ENCODE data around the gene RAD9B. TPM values are rescaled to one million over a fixed set of nuclear protein-coding genes. Genes with fewer than 3 reads are reported as not detected.

Gene RAD9B
- total and polyA plus RNA-seq, 9 of the 15 experiments (the other 6 are each of a cell fraction or from before 2014, with no cell fraction given), result 0.05 to 0.83 (median 0.32) TPM

- no TSS peak for BruUV-seq (replicated peaks)
Measured at GRCh38 chr12:110531741-110532333, 29.7 kb downstream of the RAD9B start.

GRCh38 chr12:110532644-110533043 is 30.5 kb downstream of the RAD9B start:
- no peaks in the 10 kb centered on the region for H3K27me3 ChIP-seq (ENCODE audit: control insufficient read depth in 2 of 2, insufficient read depth in 2 of 2, low read length in 2 of 2)
- 88% methylated on average over 3 of the region's 3 CpGs for WGBS (ENCODE audit: insufficient coverage, low coverage, missing lambda C conversion rate)
- no peak for TF ChIP-seq RAD21 (CRISPR knock-in tag; conservative IDR thresholded peaks at IDR 0.05 in 1 of 2, IDR thresholded peaks at IDR 0.05 in 1 of 2)
- TF ChIP-seq TRIM24 (IDR thresholded peaks at IDR 0.05), result no peak
- TF ChIP-seq VEZF1 (CRISPR knock-in tag; IDR thresholded peaks at IDR 0.05), result no peak
- TF ChIP-seq ZFP36 (IDR thresholded peaks at IDR 0.05; ENCODE audit: low read depth, low read length, partially characterized antibody), result no peak
- no peak for TF ChIP-seq USF2 (CRISPR knock-in tag; IDR thresholded peaks at IDR 0.05)
- no peak for TF ChIP-seq NELFE (IDR thresholded peaks at IDR 0.05; ENCODE audit: insufficient read depth, insufficient read length)
- no peak for TF ChIP-seq HEY1 (CRISPR knock-in tag; IDR thresholded peaks at IDR 0.05; ENCODE audit: borderline replicate concordance)
- no peak for TF ChIP-seq ZNF354B (CRISPR knock-in tag; IDR thresholded peaks at IDR 0.05)
- TF ChIP-seq ELF2 (CRISPR knock-in tag; IDR thresholded peaks at IDR 0.05), result no peak
- TF ChIP-seq GABPB2 (CRISPR knock-in tag; conservative IDR thresholded peaks at IDR 0.05), result no peak
- TF ChIP-seq YBX1 (IDR thresholded peaks at IDR 0.05), result no peak

More at GRCh38 chr12:110531741-110532333, 29.7 kb downstream of the RAD9B start:
- no peak for FAIRE-seq
- 67% methylated on average over 2 of the region's 2 CpGs for WGBS (ENCODE audit: insufficient coverage, low coverage, missing lambda C conversion rate)
- no peak overlapping the region for H3K27ac ChIP-seq (ENCODE audit: extremely low read depth, low read depth, low read length)
- no peak for DNase-seq (ENCODE audit: extremely low read depth in 1 of 4, low spot score in 3 of 4)
- no peak overlapping the region for H3K4me3 ChIP-seq
- ChIA-PET CTCF (ENCODE audit: low intra/inter-chr PET ratio) (no interaction called here), POLR2A (interaction anchor here (0.6 to 1.5 kb wide), 2 partner anchors 12 to 75 kb away, joined by 3 to 4 read pairs; no protein-coding TSS in a partner anchor)
- no peaks in the 10 kb centered on the region for H3K9me1 ChIP-seq (ENCODE audit: control insufficient read depth, insufficient read depth, low read length)
- H3K27me3 ChIP-seq (ENCODE audit: control insufficient read depth in 2 of 2, insufficient read depth in 2 of 2, low read length in 2 of 2), result no peaks in the 10 kb centered on the region
- intact Hi-C loops (cut with micrococcal nuclease), result no loop called here
- H3K4me2 ChIP-seq (ENCODE audit: insufficient read depth, low read length), result no peak overlapping the region
- H4K20me1 ChIP-seq (replicated peaks; ENCODE audit: control insufficient read depth, insufficient read depth, low read length), result no peaks in the 10 kb centered on the region
- no peak overlapping the region for H2AFZ ChIP-seq (ENCODE audit: low read depth, low read length)
- H3K79me2 ChIP-seq (ENCODE audit: control insufficient read depth, insufficient read depth, low read length), result no peaks in the 10 kb centered on the region; the same call in 2 of the 3 replicates
- no peak overlapping the region for H3K9ac ChIP-seq (ENCODE audit: insufficient read depth in 1 of 2, low read depth in 2 of 2, low read length in 2 of 2)
- TF ChIP-seq POLR2A (conservative IDR thresholded peaks at IDR 0.05) (0 out of 2 replicates have a peak, but pooled peaks have one; percentile 29), KLF10 (CRISPR knock-in tag; IDR thresholded peaks at IDR 0.05) (no peak)
- ATAC-seq, result no peak
- H3K36me3 ChIP-seq (ENCODE audit: control insufficient read depth, insufficient read depth, low read length), result peaks cover 44% of the 10 kb centered on the region
- no peaks in the 10 kb centered on the region for H3K4me1 ChIP-seq (replicated peaks in 1 of 2; ENCODE audit: control insufficient read depth in 2 of 2, insufficient read depth in 2 of 2, low read length in 2 of 2)
- no peaks in the 10 kb centered on the region for H3K9me3 ChIP-seq (replicated peaks; ENCODE audit: control insufficient read depth, insufficient read depth, low read depth, low read length)
- in situ Hi-C loops (cut with MboI), result no loop called here

More at GRCh38 chr12:110532644-110533043, 30.5 kb downstream of the RAD9B start:
- Histone ChIP-seq H3K4me1 (replicated peaks in 1 of 2; ENCODE audit: control insufficient read depth in 2 of 2, insufficient read depth in 2 of 2, low read length in 2 of 2) (no peaks in the 10 kb centered on the region), H3K9ac (ENCODE audit: insufficient read depth in 1 of 2, low read depth in 2 of 2, low read length in 2 of 2) (no peak overlapping the region), H3K9me1 (ENCODE audit: control insufficient read depth, insufficient read depth, low read length) (no peaks in the 10 kb centered on the region), H3K4me3 (no peak overlapping the region), H3K36me3 (ENCODE audit: control insufficient read depth, insufficient read depth, low read length) (peaks cover 52% of the 10 kb centered on the region), H3K9me3 (replicated peaks; ENCODE audit: control insufficient read depth, insufficient read depth, low read depth, low read length) (no peaks in the 10 kb centered on the region), H3K79me2 (ENCODE audit: control insufficient read depth, insufficient read depth, low read length) (no peaks in the 10 kb centered on the region; the same call in 2 of the 3 replicates), H4K20me1 (replicated peaks; ENCODE audit: control insufficient read depth, insufficient read depth, low read length) (no peaks in the 10 kb centered on the region), H2AFZ (ENCODE audit: low read depth, low read length) (no peak overlapping the region), H3K4me2 (ENCODE audit: insufficient read depth, low read length) (no peak overlapping the region), H3K27ac (ENCODE audit: extremely low read depth, low read depth, low read length) (no peak overlapping the region)
- in situ Hi-C loops (cut with MboI) (no loop called here), intact Hi-C loops (cut with micrococcal nuclease) (no loop called here)
- ATAC-seq, result no peak
- BruUV-seq (replicated peaks), result no TSS peak
- ChIA-PET CTCF (ENCODE audit: low intra/inter-chr PET ratio) (no interaction called here), POLR2A (interaction anchor here (0.6 to 1.5 kb wide), 2 partner anchors 11 to 74 kb away, joined by 3 to 4 read pairs; no protein-coding TSS in a partner anchor)
- FAIRE-seq, result peak; percentile 15
- DNase-seq (ENCODE audit: extremely low read depth in 1 of 4, low spot score in 3 of 4), result no peak

Measured in K562 (cell line).